Measurements from ENCODE around the gene MME. TPM values are rescaled to one million over a fixed set of nuclear protein-coding genes. Genes with fewer than 3 reads are reported as not detected.

Gene MME
- total RNA-seq, 2 experiments from 2014 or later, result 0.69 to 1.8 TPM

GRCh38 chr3:155086051-155086450 is 5.9 kb downstream of the MME start:
- CTCF ChIA-PET, result no interaction called here
- no peaks in the 10 kb centered on the region for H3K36me3 Mint-ChIP-seq (ENCODE audit: low read depth)

GRCh38 chr3:155088706-155089345 is 8.7 kb downstream of the MME start:
- peaks cover 5% of the 10 kb centered on the region for H3K27me3 Mint-ChIP-seq
- H3K27me3 ChIP-seq (ENCODE audit: control insufficient read depth in 1 of 2, insufficient read depth in 2 of 2, low read length in 2 of 2), result no peaks in the 10 kb centered on the region
- H3K4me3 ChIP-seq (ENCODE audit: low read length), result no peak overlapping the region
- H3K4me1 Mint-ChIP-seq (ENCODE audit: low read depth), result no peaks in the 10 kb centered on the region
- POLR2A ChIA-PET, result no interaction called here
- CTCF ChIA-PET, result no interaction called here
- no peak for ATAC-seq (ENCODE audit: poor library complexity)
- no peak for TF ChIP-seq CTCF (IDR thresholded peaks at IDR 0.05)
- H3K4me3 Mint-ChIP-seq, result no peak overlapping the region
- no peaks in the 10 kb centered on the region for H3K9me3 Mint-ChIP-seq
- no peak overlapping the region for H3K27ac Mint-ChIP-seq
- no peaks in the 10 kb centered on the region for H3K36me3 ChIP-seq (ENCODE audit: insufficient read depth, low read length)
- H3K4me1 ChIP-seq (ENCODE audit: insufficient read depth, low read length), result no peaks in the 10 kb centered on the region
- intact Hi-C loops (cut with DNase I, micrococcal nuclease), result no loop called here
- no peaks in the 10 kb centered on the region for H3K36me3 Mint-ChIP-seq (ENCODE audit: low read depth)
- peaks cover 0 to 3% of the 10 kb centered on the region in 2 experiments for H3K9me3 ChIP-seq (ENCODE audit: control insufficient read depth in 1 of 2, insufficient read depth in 1 of 2, low read length in 2 of 2)
- no peak overlapping the region for H3K27ac ChIP-seq (ENCODE audit: low read depth in 1 of 2, low read length in 2 of 2)
- no peak for DNase-seq

More at GRCh38 chr3:155086051-155086450, 5.9 kb downstream of the MME start:
- no peak for TF ChIP-seq CTCF (IDR thresholded peaks at IDR 0.05)
- peaks cover 0 to 18% of the 10 kb centered on the region in 2 experiments for H3K27me3 ChIP-seq (ENCODE audit: control insufficient read depth in 1 of 2, insufficient read depth in 2 of 2, low read length in 2 of 2)
- no peaks in the 10 kb centered on the region for H3K36me3 ChIP-seq (ENCODE audit: insufficient read depth, low read length)
- Mint-ChIP-seq H3K4me3 (no peak overlapping the region), H3K27me3 (peaks cover 19% of the 10 kb centered on the region), H3K27ac (no peak overlapping the region), H3K9me3 (no peaks in the 10 kb centered on the region), H3K4me1 (ENCODE audit: low read depth) (no peaks in the 10 kb centered on the region)
- DNase-seq, result no peak
- intact Hi-C loops (cut with DNase I, micrococcal nuclease), result no loop called here
- no peak overlapping the region for H3K4me3 ChIP-seq (ENCODE audit: low read length)
- H3K9me3 ChIP-seq (ENCODE audit: control insufficient read depth in 1 of 2, insufficient read depth in 1 of 2, low read length in 2 of 2), result peaks cover 0 to 3% of the 10 kb centered on the region in 2 experiments
- POLR2A ChIA-PET, result no interaction called here
- H3K27ac ChIP-seq (ENCODE audit: low read depth in 1 of 2, low read length in 2 of 2), result no peak overlapping the region
- H3K4me1 ChIP-seq (ENCODE audit: insufficient read depth, low read length), result no peaks in the 10 kb centered on the region
- ATAC-seq (ENCODE audit: poor library complexity), result no peak

GRCh38 chr3:155089495-155089894 is 9.4 kb downstream of the MME start:
- H3K27ac ChIP-seq (ENCODE audit: low read depth in 1 of 2, low read length in 2 of 2), result no peak overlapping the region
- H3K4me3 ChIP-seq (ENCODE audit: low read length), result no peak overlapping the region
- no peak overlapping the region for H3K27ac Mint-ChIP-seq
- DNase-seq (no peak), ATAC-seq (ENCODE audit: poor library complexity) (no peak)
- peaks cover 0 to 3% of the 10 kb centered on the region in 2 experiments for H3K9me3 ChIP-seq (ENCODE audit: control insufficient read depth in 1 of 2, insufficient read depth in 1 of 2, low read length in 2 of 2)
- POLR2A ChIA-PET, result no interaction called here
- H3K36me3 ChIP-seq (ENCODE audit: insufficient read depth, low read length), result no peaks in the 10 kb centered on the region
- no peaks in the 10 kb centered on the region for H3K27me3 ChIP-seq (ENCODE audit: control insufficient read depth in 1 of 2, insufficient read depth in 2 of 2, low read length in 2 of 2)
- H3K9me3 Mint-ChIP-seq, result no peaks in the 10 kb centered on the region
- H3K27me3 Mint-ChIP-seq, result peaks cover 5% of the 10 kb centered on the region
- no peak for TF ChIP-seq CTCF (IDR thresholded peaks at IDR 0.05)
- H3K36me3 Mint-ChIP-seq (ENCODE audit: low read depth), result no peaks in the 10 kb centered on the region
- no peaks in the 10 kb centered on the region for H3K4me1 ChIP-seq (ENCODE audit: insufficient read depth, low read length)
- intact Hi-C loops (cut with DNase I, micrococcal nuclease), result no loop called here
- CTCF ChIA-PET, result no interaction called here
- H3K4me3 Mint-ChIP-seq, result no peak overlapping the region
- no peaks in the 10 kb centered on the region for H3K4me1 Mint-ChIP-seq (ENCODE audit: low read depth)
